ENCODE measurements around the gene PPDPF. TPM values are rescaled to one million over a fixed set of nuclear protein-coding genes. Genes with fewer than 3 reads are reported as not detected.

PPDPF gene
- polyA plus RNA-seq, 2 of the 4 experiments (the other 2 are of a cell fraction) = 7.7 to 217 TPM

DNA sequence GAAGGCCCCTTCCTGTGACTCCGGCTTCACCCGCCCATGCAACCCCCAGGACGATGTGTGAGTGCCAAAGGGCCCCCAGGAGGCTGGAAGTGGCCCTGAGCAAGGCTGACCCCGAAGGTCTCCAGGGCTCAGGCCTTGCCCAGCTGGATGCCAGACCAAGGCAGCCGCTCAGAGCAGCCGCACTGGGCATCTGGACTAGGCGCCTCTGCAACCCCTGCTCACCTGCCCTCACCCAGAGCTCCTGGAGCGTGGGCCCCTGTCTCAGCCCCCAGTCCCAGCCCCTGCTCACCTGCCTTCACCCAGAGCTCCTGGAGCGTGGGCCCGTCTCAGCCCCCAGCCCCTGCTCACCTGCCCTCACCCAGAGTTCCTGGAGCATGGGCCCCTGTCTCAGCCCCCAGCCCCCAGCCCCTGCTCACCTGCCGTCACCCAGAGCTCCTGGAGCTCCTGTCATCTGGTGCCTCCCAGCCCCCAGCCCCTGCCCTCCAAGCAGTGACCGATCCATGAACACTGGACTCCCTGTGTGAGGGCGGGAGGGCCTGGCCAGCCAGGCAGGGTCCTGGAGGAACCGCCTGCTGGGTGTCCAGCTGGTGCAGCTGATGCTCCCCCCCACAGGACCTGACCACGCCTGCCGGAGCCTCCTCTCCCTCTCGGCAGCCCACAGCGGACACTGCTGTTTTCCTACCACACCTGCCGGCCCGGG lies 25.8 kb downstream of the PPDPF start:
- TF ChIP-seq, protein P1, sequence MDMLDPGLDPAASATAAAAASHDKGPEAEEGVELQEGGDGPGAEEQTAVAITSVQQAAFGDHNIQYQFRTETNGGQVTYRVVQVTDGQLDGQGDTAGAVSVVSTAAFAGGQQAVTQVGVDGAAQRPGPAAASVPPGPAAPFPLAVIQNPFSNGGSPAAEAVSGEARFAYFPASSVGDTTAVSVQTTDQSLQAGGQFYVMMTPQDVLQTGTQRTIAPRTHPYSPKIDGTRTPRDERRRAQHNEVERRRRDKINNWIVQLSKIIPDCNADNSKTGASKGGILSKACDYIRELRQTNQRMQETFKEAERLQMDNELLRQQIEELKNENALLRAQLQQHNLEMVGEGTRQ (IDR thresholded peaks at IDR 0.05) = no peak
- no peak for TF ChIP-seq CBX8 (IDR thresholded peaks at IDR 0.05)
- TF ChIP-seq HOXB5 (CRISPR knock-in tag; IDR thresholded peaks at IDR 0.05) = no peak
- TF ChIP-seq, protein P2, sequence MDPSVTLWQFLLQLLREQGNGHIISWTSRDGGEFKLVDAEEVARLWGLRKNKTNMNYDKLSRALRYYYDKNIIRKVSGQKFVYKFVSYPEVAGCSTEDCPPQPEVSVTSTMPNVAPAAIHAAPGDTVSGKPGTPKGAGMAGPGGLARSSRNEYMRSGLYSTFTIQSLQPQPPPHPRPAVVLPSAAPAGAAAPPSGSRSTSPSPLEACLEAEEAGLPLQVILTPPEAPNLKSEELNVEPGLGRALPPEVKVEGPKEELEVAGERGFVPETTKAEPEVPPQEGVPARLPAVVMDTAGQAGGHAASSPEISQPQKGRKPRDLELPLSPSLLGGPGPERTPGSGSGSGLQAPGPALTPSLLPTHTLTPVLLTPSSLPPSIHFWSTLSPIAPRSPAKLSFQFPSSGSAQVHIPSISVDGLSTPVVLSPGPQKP (IDR thresholded peaks at IDR 0.05; ENCODE audit: low read depth, low read length) = no peak
- TF ChIP-seq CHD2 (IDR thresholded peaks at IDR 0.05; ENCODE audit: low read length, partially characterized antibody) = no peak
- no peak for TF ChIP-seq NR3C1 (IDR thresholded peaks at IDR 0.05)
- ATAC-seq = no peak
- Histone ChIP-seq H3K4me3 (no peak overlapping the region), H3K4me2 (no peak overlapping the region), H3K27ac (no peak overlapping the region), H3K9me3 (no peaks in the 10 kb centered on the region), H3K4me1 (peaks cover 11% of the 10 kb centered on the region)
- FAIRE-seq = no peak
- DNase-seq (ENCODE audit: low read depth in 1 of 2, low spot score in 1 of 2) = no peak
- ChIA-PET POLR2A (no interaction called here), CTCF (interaction anchor here (1.0 to 3.3 kb wide), 3 partner anchors 8 to 428 kb away, joined by 4 to 22 read pairs (median 4); partner anchors contain the start of gene PTK6)
- 85% methylated on average over 12 of the region's 20 CpGs for WGBS (ENCODE audit: missing lambda C conversion rate)

DNA sequence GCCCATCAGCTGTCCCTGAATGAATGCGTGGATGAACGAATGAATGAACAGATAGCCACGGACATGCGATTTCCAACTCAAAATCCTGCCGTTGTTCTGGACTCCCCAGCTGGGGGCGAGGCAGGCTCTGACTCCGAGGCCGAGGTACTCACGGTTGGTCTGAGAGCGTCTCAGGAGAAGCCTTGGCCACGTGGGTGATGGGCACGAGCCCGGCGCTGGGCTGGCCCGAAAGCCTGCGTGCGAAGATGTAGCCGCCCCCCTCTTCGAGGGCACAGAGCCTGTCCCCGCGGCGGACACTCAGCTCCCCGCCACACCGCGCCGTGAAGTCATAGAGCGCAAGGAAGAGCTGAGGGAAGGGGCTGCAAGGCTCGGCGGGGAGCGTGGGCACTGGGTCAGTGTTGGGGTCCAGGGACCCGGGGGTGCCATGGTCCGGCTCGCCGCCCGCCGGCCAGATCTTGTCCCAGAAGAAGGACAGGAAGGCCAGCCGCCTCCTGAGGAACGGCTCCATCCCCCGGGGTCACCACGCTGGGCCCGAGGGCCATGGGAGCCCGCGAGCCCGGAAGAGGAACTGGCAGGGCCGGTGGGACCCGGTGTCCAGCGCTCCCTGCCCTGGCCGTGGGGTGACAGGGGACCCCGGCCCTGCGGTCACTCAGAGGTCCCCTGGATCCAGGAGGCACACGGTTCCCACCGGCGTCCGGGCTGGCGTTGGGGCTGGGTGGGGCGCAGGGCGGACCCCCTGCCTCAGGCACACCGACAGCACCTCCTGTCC lies 26.6 kb downstream of the PPDPF start:
- CTCF ChIA-PET = interaction anchor here (1.2 to 3.3 kb wide), 2 partner anchors 9 to 19 kb away, joined by 3 to 22 read pairs; partner anchors contain the start of gene PTK6
- Histone ChIP-seq H3K4me3 (no peak overlapping the region), H3K4me1 (peaks cover 11% of the 10 kb centered on the region), H3K4me2 (no peak overlapping the region), H3K9me3 (no peaks in the 10 kb centered on the region), H3K27ac (no peak overlapping the region)
- ATAC-seq (no peak), FAIRE-seq (no peak), DNase-seq (ENCODE audit: low read depth in 1 of 2, low spot score in 1 of 2) (no peak)
- POLR2A ChIA-PET = no interaction called here
- WGBS (ENCODE audit: missing lambda C conversion rate) = 87% methylated on average over 29 of the region's 58 CpGs
- TF ChIP-seq EHF (CRISPR knock-in tag; IDR thresholded peaks at IDR 0.05) = no peak
- TF ChIP-seq, protein P3, sequence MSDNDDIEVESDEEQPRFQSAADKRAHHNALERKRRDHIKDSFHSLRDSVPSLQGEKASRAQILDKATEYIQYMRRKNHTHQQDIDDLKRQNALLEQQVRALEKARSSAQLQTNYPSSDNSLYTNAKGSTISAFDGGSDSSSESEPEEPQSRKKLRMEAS (IDR thresholded peaks at IDR 0.05) = no peak
- TF ChIP-seq, protein P4, sequence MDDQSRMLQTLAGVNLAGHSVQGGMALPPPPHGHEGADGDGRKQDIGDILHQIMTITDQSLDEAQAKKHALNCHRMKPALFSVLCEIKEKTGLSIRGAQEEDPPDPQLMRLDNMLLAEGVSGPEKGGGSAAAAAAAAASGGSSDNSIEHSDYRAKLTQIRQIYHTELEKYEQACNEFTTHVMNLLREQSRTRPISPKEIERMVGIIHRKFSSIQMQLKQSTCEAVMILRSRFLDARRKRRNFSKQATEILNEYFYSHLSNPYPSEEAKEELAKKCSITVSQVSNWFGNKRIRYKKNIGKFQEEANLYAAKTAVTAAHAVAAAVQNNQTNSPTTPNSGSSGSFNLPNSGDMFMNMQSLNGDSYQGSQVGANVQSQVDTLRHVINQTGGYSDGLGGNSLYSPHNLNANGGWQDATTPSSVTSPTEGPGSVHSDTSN (IDR thresholded peaks at IDR 0.05) = no peak
- TF ChIP-seq, protein P5, sequence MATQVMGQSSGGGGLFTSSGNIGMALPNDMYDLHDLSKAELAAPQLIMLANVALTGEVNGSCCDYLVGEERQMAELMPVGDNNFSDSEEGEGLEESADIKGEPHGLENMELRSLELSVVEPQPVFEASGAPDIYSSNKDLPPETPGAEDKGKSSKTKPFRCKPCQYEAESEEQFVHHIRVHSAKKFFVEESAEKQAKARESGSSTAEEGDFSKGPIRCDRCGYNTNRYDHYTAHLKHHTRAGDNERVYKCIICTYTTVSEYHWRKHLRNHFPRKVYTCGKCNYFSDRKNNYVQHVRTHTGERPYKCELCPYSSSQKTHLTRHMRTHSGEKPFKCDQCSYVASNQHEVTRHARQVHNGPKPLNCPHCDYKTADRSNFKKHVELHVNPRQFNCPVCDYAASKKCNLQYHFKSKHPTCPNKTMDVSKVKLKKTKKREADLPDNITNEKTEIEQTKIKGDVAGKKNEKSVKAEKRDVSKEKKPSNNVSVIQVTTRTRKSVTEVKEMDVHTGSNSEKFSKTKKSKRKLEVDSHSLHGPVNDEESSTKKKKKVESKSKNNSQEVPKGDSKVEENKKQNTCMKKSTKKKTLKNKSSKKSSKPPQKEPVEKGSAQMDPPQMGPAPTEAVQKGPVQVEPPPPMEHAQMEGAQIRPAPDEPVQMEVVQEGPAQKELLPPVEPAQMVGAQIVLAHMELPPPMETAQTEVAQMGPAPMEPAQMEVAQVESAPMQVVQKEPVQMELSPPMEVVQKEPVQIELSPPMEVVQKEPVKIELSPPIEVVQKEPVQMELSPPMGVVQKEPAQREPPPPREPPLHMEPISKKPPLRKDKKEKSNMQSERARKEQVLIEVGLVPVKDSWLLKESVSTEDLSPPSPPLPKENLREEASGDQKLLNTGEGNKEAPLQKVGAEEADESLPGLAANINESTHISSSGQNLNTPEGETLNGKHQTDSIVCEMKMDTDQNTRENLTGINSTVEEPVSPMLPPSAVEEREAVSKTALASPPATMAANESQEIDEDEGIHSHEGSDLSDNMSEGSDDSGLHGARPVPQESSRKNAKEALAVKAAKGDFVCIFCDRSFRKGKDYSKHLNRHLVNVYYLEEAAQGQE (IDR thresholded peaks at IDR 0.05) = no peak
- no peak for TF ChIP-seq TP53 (CRISPR knock-in tag; IDR thresholded peaks at IDR 0.05)
- TF ChIP-seq, protein P6, sequence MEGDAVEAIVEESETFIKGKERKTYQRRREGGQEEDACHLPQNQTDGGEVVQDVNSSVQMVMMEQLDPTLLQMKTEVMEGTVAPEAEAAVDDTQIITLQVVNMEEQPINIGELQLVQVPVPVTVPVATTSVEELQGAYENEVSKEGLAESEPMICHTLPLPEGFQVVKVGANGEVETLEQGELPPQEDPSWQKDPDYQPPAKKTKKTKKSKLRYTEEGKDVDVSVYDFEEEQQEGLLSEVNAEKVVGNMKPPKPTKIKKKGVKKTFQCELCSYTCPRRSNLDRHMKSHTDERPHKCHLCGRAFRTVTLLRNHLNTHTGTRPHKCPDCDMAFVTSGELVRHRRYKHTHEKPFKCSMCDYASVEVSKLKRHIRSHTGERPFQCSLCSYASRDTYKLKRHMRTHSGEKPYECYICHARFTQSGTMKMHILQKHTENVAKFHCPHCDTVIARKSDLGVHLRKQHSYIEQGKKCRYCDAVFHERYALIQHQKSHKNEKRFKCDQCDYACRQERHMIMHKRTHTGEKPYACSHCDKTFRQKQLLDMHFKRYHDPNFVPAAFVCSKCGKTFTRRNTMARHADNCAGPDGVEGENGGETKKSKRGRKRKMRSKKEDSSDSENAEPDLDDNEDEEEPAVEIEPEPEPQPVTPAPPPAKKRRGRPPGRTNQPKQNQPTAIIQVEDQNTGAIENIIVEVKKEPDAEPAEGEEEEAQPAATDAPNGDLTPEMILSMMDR (IDR thresholded peaks at IDR 0.05) = no peak

Data from A549 (cell line).